ENCODE measurements around the gene CRIM1. TPM values are rescaled to one million over a fixed set of nuclear protein-coding genes. Genes with fewer than 3 reads are reported as not detected.

CRIM1 gene
- total RNA-seq, 8 experiments from 2014 or later, result 15.1 to 61.1 (median 24.3) TPM

GRCh38 chr2:36513661-36514060 is 158.1 kb downstream of the CRIM1 start:
- no peaks in the 10 kb centered on the region for H3K4me1 ChIP-seq (replicated peaks in 1 of 2)
- no peak for ATAC-seq (replicated peaks in 6 of 8)
- 100% methylated on average over 1 of the region's 2 CpGs; no CpG with 5 or more reads in 8 of the 10 experiments for WGBS, 10 experiments
- in situ Hi-C loops (cut with MboI; ENCODE audit: low pct_unique_long_range_greater_than_20kb in 2 of 9, low sequenced_read_pairs in 9 of 9, unreplicated experiment in 9 of 9), result no loop called here
- no peak overlapping the region for H3K4me3 ChIP-seq
- no peak overlapping the region for H3K27ac ChIP-seq

DNA sequence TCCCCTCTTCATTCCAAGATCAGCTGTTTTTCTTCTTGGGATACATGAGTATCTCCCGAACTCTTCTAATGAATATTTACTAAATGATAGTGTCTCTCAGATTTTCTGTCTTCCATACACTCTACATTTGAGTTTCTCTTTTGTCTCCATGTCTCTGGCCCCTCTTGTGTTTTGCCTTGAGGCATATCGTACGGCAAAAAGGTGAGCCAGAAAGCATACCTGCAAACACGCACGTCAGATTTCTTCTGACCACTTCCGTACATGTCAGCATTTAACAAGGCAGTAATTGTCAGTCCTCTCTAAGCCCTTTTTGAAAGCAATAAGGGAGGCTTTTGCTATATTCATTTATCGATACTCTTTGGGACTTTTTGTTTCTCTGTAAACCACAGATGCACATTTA is 160.0 kb downstream of the CRIM1 start:
- Histone ChIP-seq H3K4me3 (no peak overlapping the region), H3K4me1 (replicated peaks in 1 of 2) (no peaks in the 10 kb centered on the region), H3K27ac (no peak overlapping the region)
- no peak for ATAC-seq (replicated peaks in 6 of 8)
- in situ Hi-C loops (cut with MboI; ENCODE audit: low pct_unique_long_range_greater_than_20kb in 2 of 9, low sequenced_read_pairs in 9 of 9, unreplicated experiment in 9 of 9), result no loop called here
- WGBS, 10 experiments, result 81 to 100% (median 98%) methylated on average over 1 to 7 of the region's 7 CpGs; no CpG with 5 or more reads in 1 of the 10 experiments

DNA sequence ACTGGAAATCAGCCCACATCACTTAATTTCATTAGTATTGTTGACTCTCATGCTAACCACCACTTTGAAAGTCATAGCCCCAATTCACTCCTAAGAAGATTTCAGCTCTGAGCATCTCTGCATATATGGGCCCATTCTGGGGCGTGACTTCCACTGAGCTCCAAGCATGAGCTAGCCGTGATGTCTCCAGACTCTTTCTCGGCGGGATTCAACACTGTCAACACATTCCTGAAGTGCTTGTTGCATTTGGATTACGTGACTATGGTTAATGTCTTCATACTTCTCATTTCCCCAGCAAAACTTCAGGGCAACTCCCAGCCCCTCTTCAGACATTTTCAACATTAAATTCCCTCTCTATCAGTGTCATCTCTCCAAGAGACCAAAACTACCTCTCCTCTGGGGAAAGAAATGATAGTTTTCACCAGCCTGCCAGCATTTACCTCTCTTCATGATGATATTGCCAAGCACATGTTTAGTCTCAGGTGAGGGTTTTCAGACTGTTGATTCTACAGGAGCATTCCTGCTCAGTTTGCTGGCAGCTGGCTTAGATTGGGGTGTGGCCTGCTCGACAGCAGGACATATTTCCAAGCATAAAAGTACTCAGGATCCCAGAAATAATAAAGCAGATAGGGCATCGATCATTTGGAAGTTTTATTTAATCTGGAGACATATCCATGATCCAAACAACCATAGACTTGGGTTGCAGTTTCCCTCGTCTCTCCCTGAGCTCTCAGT is 160.7 kb downstream of the CRIM1 start:
- ATAC-seq (replicated peaks in 6 of 8), result peak in 2 of 8 experiments; percentile 42 to 76
- H3K4me1 ChIP-seq (replicated peaks in 1 of 2), result no peaks in the 10 kb centered on the region
- WGBS, 10 experiments, result 78 to 100% (median 96%) methylated on average over 1 to 6 of the region's 8 CpGs
- H3K27ac ChIP-seq, result no peak overlapping the region
- in situ Hi-C loops (cut with MboI; ENCODE audit: low pct_unique_long_range_greater_than_20kb in 2 of 9, low sequenced_read_pairs in 9 of 9, unreplicated experiment in 9 of 9), result no loop called here
- no peak overlapping the region for H3K4me3 ChIP-seq

- in situ Hi-C loops (cut with MboI; ENCODE audit: low pct_unique_long_range_greater_than_20kb in 2 of 9, low sequenced_read_pairs in 9 of 9, unreplicated experiment in 9 of 9), result no loop called here
- 91 to 100% (median 100%) methylated on average over 1 to 4 of the region's 4 CpGs; no CpG with 5 or more reads in 2 of the 10 experiments for WGBS, 10 experiments
- no peaks in the 10 kb centered on the region for H3K4me1 ChIP-seq (replicated peaks in 1 of 2)
- H3K27ac ChIP-seq, result no peak overlapping the region
- no peak for ATAC-seq (replicated peaks in 6 of 8)
- no peak overlapping the region for H3K4me3 ChIP-seq
These were observed 164.9 kb downstream of the CRIM1 start for GRCh38 chr2:36520431-36520830.

DNA sequence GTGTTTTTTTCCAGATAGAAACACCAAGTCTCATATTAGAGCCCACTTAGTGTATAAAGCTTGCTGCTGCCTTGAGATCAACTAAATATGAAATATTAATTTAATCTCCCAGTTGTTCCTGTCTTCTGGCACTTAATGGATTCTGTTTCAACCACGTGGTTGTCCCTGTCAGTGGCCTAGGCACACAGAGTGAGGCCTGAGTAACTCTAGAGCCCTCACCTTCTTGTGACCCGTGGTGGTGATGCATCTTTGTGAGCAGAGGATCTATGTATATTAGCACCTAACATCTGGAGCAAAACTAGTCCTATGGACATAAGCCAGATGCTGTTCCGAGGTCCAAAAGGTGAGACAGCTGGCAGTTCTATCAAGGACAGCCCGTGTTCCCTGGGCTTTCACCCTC is 167.6 kb downstream of the CRIM1 start:
- WGBS, 10 experiments, result 55 to 100% (median 92%) methylated on average over 2 to 4 of the region's 4 CpGs; no CpG with 5 or more reads in 2 of the 10 experiments
- Histone ChIP-seq H3K27ac (no peak overlapping the region), H3K4me1 (replicated peaks in 1 of 2) (no peaks in the 10 kb centered on the region), H3K4me3 (no peak overlapping the region)
- in situ Hi-C loops (cut with MboI; ENCODE audit: low pct_unique_long_range_greater_than_20kb in 2 of 9, low sequenced_read_pairs in 9 of 9, unreplicated experiment in 9 of 9), result no loop called here
- ATAC-seq (replicated peaks in 6 of 8), result no peak

GRCh38 chr2:36525245-36525644 is 169.7 kb downstream of the CRIM1 start:
- ATAC-seq (replicated peaks in 6 of 8), result no peak
- no peak overlapping the region for H3K4me3 ChIP-seq
- no peaks in the 10 kb centered on the region for H3K4me1 ChIP-seq (replicated peaks in 1 of 2)
- in situ Hi-C loops (cut with MboI; ENCODE audit: low pct_unique_long_range_greater_than_20kb in 2 of 9, low sequenced_read_pairs in 9 of 9, unreplicated experiment in 9 of 9), result no loop called here
- WGBS, 10 experiments, result 78 to 100% (median 98%) methylated on average over 1 to 5 of the region's 5 CpGs
- no peak overlapping the region for H3K27ac ChIP-seq

DNA sequence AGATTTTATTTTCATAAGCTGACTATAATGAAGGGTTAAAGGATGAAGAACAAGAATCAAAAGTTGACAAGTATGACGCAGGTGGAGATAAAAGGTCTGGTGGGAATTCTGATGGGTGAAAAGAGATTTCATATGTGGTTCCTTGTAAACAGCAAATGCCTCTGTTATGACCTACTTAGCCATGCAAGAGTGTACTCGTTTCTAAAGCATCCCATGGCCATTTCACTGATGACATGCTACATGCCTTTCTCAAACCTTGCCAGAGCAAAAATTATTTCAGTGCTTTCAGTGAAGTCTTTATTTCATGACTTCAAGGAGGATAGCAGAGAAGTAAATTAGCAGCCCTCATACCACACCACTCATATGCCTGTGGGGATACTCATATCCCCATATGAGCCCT is 170.6 kb downstream of the CRIM1 start:
- in situ Hi-C loops (cut with MboI; ENCODE audit: low pct_unique_long_range_greater_than_20kb in 2 of 9, low sequenced_read_pairs in 9 of 9, unreplicated experiment in 9 of 9), result no loop called here
- ATAC-seq (replicated peaks in 6 of 8), result no peak
- Histone ChIP-seq H3K4me3 (no peak overlapping the region), H3K27ac (no peak overlapping the region), H3K4me1 (replicated peaks in 1 of 2) (no peaks in the 10 kb centered on the region)
- WGBS, 10 experiments, result 56 to 100% (median 100%) methylated on average over 1 to 2 of the region's 2 CpGs; no CpG with 5 or more reads in 1 of the 10 experiments

GRCh38 chr2:36528274-36528673 is 172.7 kb downstream of the CRIM1 start:
- 93 to 100% (median 95%) methylated on average over 1 to 4 of the region's 4 CpGs; no CpG with 5 or more reads in 4 of the 10 experiments for WGBS, 10 experiments
- in situ Hi-C loops (cut with MboI; ENCODE audit: low pct_unique_long_range_greater_than_20kb in 2 of 9, low sequenced_read_pairs in 9 of 9, unreplicated experiment in 9 of 9), result no loop called here

GRCh38 chr2:36528766-36529392 is 173.3 kb downstream of the CRIM1 start:
- no peak overlapping the region for H3K4me3 ChIP-seq
- no peaks in the 10 kb centered on the region for H3K4me1 ChIP-seq (replicated peaks in 1 of 2)
- ATAC-seq (replicated peaks in 6 of 8), result no peak
- WGBS, 10 experiments, result 80 to 100% (median 98%) methylated on average over 1 to 7 of the region's 7 CpGs; no CpG with 5 or more reads in 1 of the 10 experiments
- H3K27ac ChIP-seq, result no peak overlapping the region
- in situ Hi-C loops (cut with MboI; ENCODE audit: low pct_unique_long_range_greater_than_20kb in 2 of 9, low sequenced_read_pairs in 9 of 9, unreplicated experiment in 9 of 9), result no loop called here

More at GRCh38 chr2:36528274-36528673, 172.7 kb downstream of the CRIM1 start:
- ATAC-seq (replicated peaks in 6 of 8), result no peak
- H3K4me3 ChIP-seq, result no peak overlapping the region
- no peaks in the 10 kb centered on the region for H3K4me1 ChIP-seq (replicated peaks in 1 of 2)
- no peak overlapping the region for H3K27ac ChIP-seq

DNA sequence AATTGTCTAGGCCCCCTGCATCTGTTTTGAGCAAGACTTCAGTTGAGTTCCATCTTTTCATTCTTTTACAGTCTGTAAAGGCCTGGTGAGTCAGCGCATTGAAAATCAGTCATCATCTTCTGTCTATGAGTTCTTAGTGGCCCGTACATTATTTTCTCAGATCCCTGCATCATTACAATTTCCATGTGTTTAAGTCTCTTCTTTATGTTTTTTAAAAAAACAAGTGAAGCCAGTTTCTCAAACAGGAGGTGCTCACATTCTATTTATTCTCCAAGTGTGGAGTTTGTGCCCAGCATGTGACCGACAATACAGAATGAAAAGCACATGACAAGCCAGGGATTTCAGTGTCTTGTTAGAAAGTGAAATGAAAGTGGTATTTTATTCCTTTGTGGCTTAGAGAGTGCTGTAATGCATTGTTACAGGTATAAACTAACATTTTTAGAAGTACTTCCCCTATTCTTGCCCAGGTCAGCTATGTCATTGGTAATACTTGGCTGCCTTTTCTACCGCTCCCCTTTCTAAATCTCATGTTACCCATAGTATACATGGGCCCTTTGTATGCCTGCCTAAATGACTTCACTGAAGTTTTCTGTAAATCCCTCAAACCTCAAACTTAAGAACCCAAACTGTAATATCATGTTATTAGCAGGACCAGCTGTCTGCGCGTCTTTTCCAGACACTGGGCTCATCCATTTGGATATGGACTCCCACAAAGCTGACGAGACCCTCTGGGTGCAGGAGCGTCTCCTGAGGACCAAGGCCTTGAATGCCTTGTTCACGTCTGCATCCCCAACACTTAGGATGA is 174.8 kb downstream of the CRIM1 start:
- peak in 7 of 8 experiments; percentile 49 to 82 (median 67) for ATAC-seq (replicated peaks in 6 of 8)
- Histone ChIP-seq H3K4me1 (replicated peaks in 1 of 2) (no peaks in the 10 kb centered on the region), H3K27ac (no peak overlapping the region), H3K4me3 (no peak overlapping the region)
- in situ Hi-C loops (cut with MboI; ENCODE audit: low pct_unique_long_range_greater_than_20kb in 2 of 9, low sequenced_read_pairs in 9 of 9, unreplicated experiment in 9 of 9), result no loop called here
- 70 to 100% (median 90%) methylated on average over 1 to 9 of the region's 9 CpGs for WGBS, 10 experiments

- Histone ChIP-seq H3K4me3 (no peak overlapping the region), H3K27ac (no peak overlapping the region), H3K4me1 (replicated peaks in 1 of 2) (no peaks in the 10 kb centered on the region)
- peak in 1 of 8 experiments; percentile 62 for ATAC-seq (replicated peaks in 6 of 8)
- 83 to 100% (median 94%) methylated on average over 1 to 3 of the region's 3 CpGs; no CpG with 5 or more reads in 5 of the 10 experiments for WGBS, 10 experiments
- in situ Hi-C loops (cut with MboI; ENCODE audit: low pct_unique_long_range_greater_than_20kb in 2 of 9, low sequenced_read_pairs in 9 of 9, unreplicated experiment in 9 of 9), result no loop called here
These were observed 175.4 kb downstream of the CRIM1 start for GRCh38 chr2:36530983-36531354.

DNA sequence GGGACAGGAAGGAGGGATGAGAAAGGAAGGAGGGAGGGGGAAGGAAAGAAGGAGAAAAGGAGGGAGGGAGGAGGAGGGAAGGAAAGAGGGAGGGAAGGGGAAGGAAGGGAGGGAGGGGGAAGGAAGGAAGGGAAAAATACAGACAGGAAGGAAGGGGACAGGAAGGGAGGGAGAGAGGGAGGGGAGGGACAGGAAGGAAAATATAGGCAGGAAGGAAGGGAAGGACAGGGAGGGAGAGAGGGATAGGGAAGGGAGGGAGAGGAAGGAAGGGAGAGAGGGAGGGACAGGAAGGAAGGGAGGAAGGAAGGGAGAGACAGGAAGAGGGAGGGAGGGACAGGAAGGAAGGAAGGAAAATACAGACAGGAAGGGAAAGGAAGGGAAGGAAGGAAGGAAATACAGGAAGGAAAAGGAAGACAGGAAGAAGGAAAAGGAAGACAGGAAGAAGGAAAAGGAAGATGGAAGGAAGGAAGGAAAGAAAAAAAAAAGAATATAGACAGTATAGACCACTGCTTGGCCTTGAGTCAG is 178.8 kb downstream of the CRIM1 start:
- in situ Hi-C loops (cut with MboI; ENCODE audit: low pct_unique_long_range_greater_than_20kb in 2 of 9, low sequenced_read_pairs in 9 of 9, unreplicated experiment in 9 of 9), result no loop called here
- Histone ChIP-seq H3K4me1 (replicated peaks in 1 of 2) (no peaks in the 10 kb centered on the region), H3K27ac (no peak overlapping the region), H3K4me3 (no peak overlapping the region)
- no peak for ATAC-seq (replicated peaks in 6 of 8)

DNA sequence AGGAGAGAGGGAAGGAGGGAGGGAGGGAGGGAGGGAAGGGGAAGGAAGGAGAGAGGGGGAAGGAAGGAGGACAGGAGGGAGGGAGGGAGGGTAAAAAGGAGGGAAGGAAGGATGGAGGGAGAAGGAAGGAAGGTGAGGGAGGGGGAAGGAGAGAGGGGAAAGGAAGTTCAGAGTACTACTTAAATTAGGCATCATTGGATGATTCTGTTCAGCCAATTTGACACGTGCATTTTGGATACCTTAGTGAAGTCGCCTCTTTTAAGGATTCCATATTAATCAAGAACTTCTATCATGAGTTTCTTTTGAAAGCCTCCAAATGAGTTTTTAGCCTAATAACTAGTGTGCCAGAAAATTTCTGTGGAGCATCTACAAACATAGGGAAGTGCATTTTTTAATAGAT is 179.5 kb downstream of the CRIM1 start:
- 94 to 100% (median 100%) methylated on average over 1 to 2 of the region's 2 CpGs; no CpG with 5 or more reads in 6 of the 10 experiments for WGBS, 10 experiments
- Histone ChIP-seq H3K27ac (no peak overlapping the region), H3K4me3 (no peak overlapping the region), H3K4me1 (replicated peaks in 1 of 2) (no peaks in the 10 kb centered on the region)
- ATAC-seq (replicated peaks in 6 of 8), result no peak
- in situ Hi-C loops (cut with MboI; ENCODE audit: low pct_unique_long_range_greater_than_20kb in 2 of 9, low sequenced_read_pairs in 9 of 9, unreplicated experiment in 9 of 9), result no loop called here

Measured in motor neuron (in vitro differentiated cells).